ENCODE data around the gene C3AR1. TPM values are rescaled to one million over a fixed set of nuclear protein-coding genes. Genes with fewer than 3 reads are reported as not detected.

The C3AR1 gene
- total RNA-seq, 1 donor from 2014 or later: not detected

- no peak overlapping the region for H3K4me3 ChIP-seq (ENCODE audit: low read depth, low read length)
- TF ChIP-seq CTCF (conservative IDR thresholded peaks at IDR 0.05; ENCODE audit: low read depth, low read length): no peak
- DNase-seq (ENCODE audit: low read depth): no peak
Observed at GRCh38 chr12:8011331-8011730, 54.8 kb downstream of the C3AR1 start.

Other genes starting within 250 kb of the C3AR1 start
- not detected in 2 replicates for gene SLC2A14, start 193.4 kb downstream of the C3AR1 start, total RNA-seq
- gene SLC2A3, start 130.2 kb downstream of the C3AR1 start, total RNA-seq: 5.9 and 15.3 TPM in 2 replicates
- gene FOXJ2, start 33.6 kb downstream of the C3AR1 start, total RNA-seq: 9.4 TPM in 2 replicates
- 14.1 and 35.5 TPM in 2 replicates for gene NECAP1, start 15.9 kb upstream of the C3AR1 start, total RNA-seq
- gene CLEC4A, start 57.3 kb upstream of the C3AR1 start, total RNA-seq: not detected in 2 replicates
- not detected in 2 replicates for gene ZNF705A, start 90.7 kb upstream of the C3AR1 start, total RNA-seq
- 0.23 TPM in 1 of 2 replicates, not detected in the other for gene FAM90A1, start 161.3 kb upstream of the C3AR1 start, total RNA-seq